Tibial artery (tissue), 4 donors: ENCODE data around the gene RNF31.

Experiments used
- DNase-seq, 2 donors: peaks; one replicate each; pipeline ENCODE4 v3.0.0-alpha.2; 2019
- H3K27ac ChIP-seq, 2 donors: fragments of 200-600 bp; sonication (generic) in 1 of 2; 1 replicate in 1 of 2; 2 replicates in 1 of 2; pipeline ENCODE4 v1.5.1; 2018 to 2019; ENCODE audit warnings: mild to moderate bottlenecking in 1 of 2
- H3K27me3 ChIP-seq, 2 donors: fragments of 200-600 bp; sonication (generic) in 1 of 2; one replicate each; pipeline versions ENCODE4 v1.5.1 to v1.6.0; 2016 to 2019
- H3K36me3 ChIP-seq, 3 donors: fragments of 200-600 bp; sonication (generic) in 2 of 3; one replicate each; pipeline ENCODE4 v1.5.1; 2016 to 2019; ENCODE audit warnings: mild to moderate bottlenecking in 2 of 3
- H3K4me1 ChIP-seq, 4 donors: fragments of 200-600 bp; sonication (generic) in 2 of 4; 1 replicate in 3 of 4; 2 replicates in 1 of 4; pipeline ENCODE4 v1.5.1; 2016 to 2019
- H3K4me3 ChIP-seq, 2 donors: fragments of 200-600 bp; sonication (generic) in 1 of 2; 1 replicate in 1 of 2; 2 replicates in 1 of 2; pipeline ENCODE4 v1.5.1; 2018 to 2019; ENCODE audit warnings: mild to moderate bottlenecking in 2 of 2
- H3K9me3 ChIP-seq, 3 donors: fragments of 200-600 bp; sonication (generic) in 1 of 3; one replicate each; pipeline ENCODE4 v1.5.1; 2016 to 2019
- CTCF ChIP-seq, 2 experiments: fragments of 200-600 bp in 1 of 2; fragments of 450-650 bp in 1 of 2; IDR thresholded peaks; one replicate each; pipeline ENCODE4 v1.5.1; 2017 to 2019; ENCODE audit warnings: antibody characterized with exemption in 2 of 2, mild to moderate bottlenecking in 1 of 2, moderate library complexity in 1 of 2
- intact Hi-C: fragments of 100-400 bp; cut with DNase I; formaldehyde crosslinking; loops from one replicate; pipeline ENCODE4 v1.15.0; 2023; ENCODE audit warnings: low total_unique reads

The RNF31 gene

GRCh38 chr14:24127673-24128072, 19.6 kb upstream of the RNF31 start:
- intact Hi-C loops, result no loop called here
- no peak overlapping the region for H3K27ac ChIP-seq
- TF ChIP-seq CTCF (IDR thresholded peaks at IDR 0.05), result no peak

GRCh38 chr14:24129410-24129998, 17.8 kb upstream of the RNF31 start:
- H3K36me3 ChIP-seq, result peaks cover 0 to 8% (median 0%) of the 10 kb centered on the region in 3 donors
- H3K27ac ChIP-seq, result no peak overlapping the region
- H3K4me1 ChIP-seq, result peaks cover 0 to 9% (median 0%) of the 10 kb centered on the region in 4 donors
- no peaks in the 10 kb centered on the region for H3K9me3 ChIP-seq
- peak in 1 of 2 donors; percentile 31 for DNase-seq
- no peak for TF ChIP-seq CTCF (IDR thresholded peaks at IDR 0.05)
- no peak overlapping the region for H3K4me3 ChIP-seq
- no peaks in the 10 kb centered on the region for H3K27me3 ChIP-seq
- intact Hi-C loops, result no loop called here

More at GRCh38 chr14:24127673-24128072, 19.6 kb upstream of the RNF31 start:
- H3K9me3 ChIP-seq, result no peaks in the 10 kb centered on the region
- H3K4me1 ChIP-seq, result peaks cover 0 to 9% (median 0%) of the 10 kb centered on the region in 4 donors
- peak in 1 of 2 donors; percentile 1 for DNase-seq
- H3K4me3 ChIP-seq, result no peak overlapping the region
- peaks cover 13 to 26% (median 13%) of the 10 kb centered on the region in 3 donors for H3K36me3 ChIP-seq
- H3K27me3 ChIP-seq, result no peaks in the 10 kb centered on the region

GRCh38 chr14:24130380-24130716, 16.9 kb upstream of the RNF31 start, which contains the start of gene FITM1:
FITM1 (plus strand) TSS chr14:24130659; CDS start chr14:24131564, 905 bp downstream.
- intact Hi-C loops, result no loop called here
- peaks cover 0 to 6% (median 0%) of the 10 kb centered on the region in 3 donors for H3K36me3 ChIP-seq
- no peak within 1 kb of the TSS for H3K4me3 ChIP-seq
- no peak for DNase-seq
- no peaks in the 10 kb centered on the region for H3K9me3 ChIP-seq
- H3K27me3 ChIP-seq, result no peaks in the 10 kb centered on the region
- no peak for TF ChIP-seq CTCF (IDR thresholded peaks at IDR 0.05)
- H3K27ac ChIP-seq, result no peak within 1 kb of the TSS
- H3K4me1 ChIP-seq, result peaks cover 0 to 10% (median 1%) of the 10 kb centered on the region in 4 donors

- no peak overlapping the region for H3K4me3 ChIP-seq
Measured at GRCh38 chr14:24130717-24131548, 16.4 kb upstream of the RNF31 start.

GRCh38 chr14:24131549-24131966, 15.7 kb upstream of the RNF31 start:
- peaks cover 0 to 6% (median 0%) of the 10 kb centered on the region in 3 donors for H3K36me3 ChIP-seq
- intact Hi-C loops, result no loop called here
- H3K9me3 ChIP-seq, result no peaks in the 10 kb centered on the region
- H3K4me1 ChIP-seq, result peaks cover 0 to 15% (median 6%) of the 10 kb centered on the region in 4 donors
- no peak overlapping the region for H3K27ac ChIP-seq
- no peak overlapping the region for H3K4me3 ChIP-seq
- DNase-seq, result no peak
- no peaks in the 10 kb centered on the region for H3K27me3 ChIP-seq
- TF ChIP-seq CTCF (IDR thresholded peaks at IDR 0.05), result no peak

More at GRCh38 chr14:24130717-24131548, 16.4 kb upstream of the RNF31 start:
- intact Hi-C loops, result no loop called here
- Histone ChIP-seq H3K9me3 (no peaks in the 10 kb centered on the region), H3K36me3 (peaks cover 0 to 6% (median 0%) of the 10 kb centered on the region in 3 donors), H3K27ac (no peak overlapping the region), H3K4me1 (peaks cover 0 to 12% (median 4%) of the 10 kb centered on the region in 4 donors), H3K27me3 (no peaks in the 10 kb centered on the region)
- no peak for TF ChIP-seq CTCF (IDR thresholded peaks at IDR 0.05)
- DNase-seq, result no peak
